NCI-H187 (cell line): ENCODE results near the gene TBX19.
A peak's percentile ranks its signal among the peaks of the same experiment; 100 is the strongest.

ENCODE experiments used
- DNase-seq, 2 experiments: peaks; one replicate each; lab custom pipeline; 2025; lab: John Stamatoyannopoulos, UW

Gene TBX19

DNA sequence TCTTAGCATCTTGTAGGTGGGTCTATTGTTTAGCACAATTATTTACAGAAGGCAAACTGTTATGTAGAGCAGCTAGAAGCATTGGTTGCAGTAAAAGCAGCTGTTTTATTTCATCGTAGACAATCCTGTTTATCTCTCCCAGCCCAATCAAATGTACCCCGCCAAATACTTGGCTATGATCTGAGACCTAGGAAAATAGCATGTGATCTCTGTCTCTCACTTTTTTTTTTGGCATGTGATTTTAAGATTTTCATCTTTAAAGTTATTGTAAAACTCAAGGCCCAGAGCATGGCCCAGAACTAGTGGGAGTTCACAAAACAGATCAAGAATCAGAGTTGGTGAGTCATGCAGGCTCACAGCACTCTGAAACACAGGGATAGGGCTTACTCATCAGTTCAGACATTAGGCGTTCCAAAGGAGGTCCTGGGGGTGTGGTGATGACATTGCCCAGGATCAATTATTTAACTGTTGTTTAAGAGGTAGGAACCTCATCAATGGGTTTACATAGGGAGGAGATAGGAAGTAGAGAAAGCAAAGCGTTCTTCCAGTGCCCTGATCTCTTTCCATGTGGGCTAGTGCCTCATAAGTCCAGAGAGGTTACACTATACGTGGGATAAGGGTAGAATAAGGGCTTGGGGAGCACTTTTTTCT, 40.2 kb downstream of the TBX19 start:
- no peak for DNase-seq

DNA sequence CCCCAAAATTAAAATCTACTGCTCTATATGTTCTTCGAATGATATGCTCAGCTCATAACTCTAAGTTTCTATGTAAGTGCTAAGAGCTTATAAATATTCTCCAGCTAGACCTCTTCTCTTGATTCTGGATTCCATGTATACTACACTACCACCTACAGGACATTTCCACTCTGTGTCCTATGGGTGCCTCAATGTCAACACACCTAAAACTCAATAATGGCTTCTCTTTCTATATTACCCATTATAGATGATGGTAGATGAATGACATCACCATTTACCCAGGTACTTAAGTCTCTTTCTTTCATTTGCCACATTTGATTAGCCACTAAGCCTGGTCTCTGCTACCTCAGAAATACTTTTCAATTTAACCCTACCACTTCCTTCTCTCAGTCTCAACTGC, 41.3 kb downstream of the TBX19 start:
- no peak for DNase-seq

DNA sequence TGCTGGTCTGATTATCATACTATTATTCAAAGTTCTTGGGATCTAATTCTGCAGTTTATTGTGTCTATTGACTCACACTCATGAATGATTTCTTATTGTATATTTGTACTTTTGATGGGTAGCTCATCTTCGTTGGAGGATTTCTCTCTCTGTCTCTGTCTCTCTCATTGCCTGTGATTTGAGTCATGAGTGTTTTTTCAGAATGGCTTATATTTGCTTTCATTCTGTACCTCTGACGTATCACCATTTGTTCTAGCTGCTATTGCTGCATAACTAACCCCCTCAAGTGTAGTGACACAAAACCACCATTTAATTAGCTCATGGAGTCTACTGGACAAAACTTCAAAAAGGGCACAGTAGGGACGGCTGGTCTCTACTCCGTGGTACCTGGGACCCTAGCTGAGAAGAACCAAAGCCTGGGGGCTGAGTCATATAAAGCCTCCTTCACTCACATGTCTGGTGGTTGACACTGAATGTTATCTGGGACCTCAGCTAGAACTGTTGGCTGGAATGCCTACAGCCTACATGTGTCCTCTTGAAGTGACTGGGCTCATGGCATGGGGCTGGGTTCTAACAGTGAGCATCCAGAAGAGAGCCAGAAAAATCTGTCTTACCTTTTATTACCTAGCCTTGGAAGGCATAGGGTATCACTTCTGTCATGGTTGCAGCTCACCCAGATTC, 44.2 kb downstream of the TBX19 start:
- no peak for DNase-seq

DNA sequence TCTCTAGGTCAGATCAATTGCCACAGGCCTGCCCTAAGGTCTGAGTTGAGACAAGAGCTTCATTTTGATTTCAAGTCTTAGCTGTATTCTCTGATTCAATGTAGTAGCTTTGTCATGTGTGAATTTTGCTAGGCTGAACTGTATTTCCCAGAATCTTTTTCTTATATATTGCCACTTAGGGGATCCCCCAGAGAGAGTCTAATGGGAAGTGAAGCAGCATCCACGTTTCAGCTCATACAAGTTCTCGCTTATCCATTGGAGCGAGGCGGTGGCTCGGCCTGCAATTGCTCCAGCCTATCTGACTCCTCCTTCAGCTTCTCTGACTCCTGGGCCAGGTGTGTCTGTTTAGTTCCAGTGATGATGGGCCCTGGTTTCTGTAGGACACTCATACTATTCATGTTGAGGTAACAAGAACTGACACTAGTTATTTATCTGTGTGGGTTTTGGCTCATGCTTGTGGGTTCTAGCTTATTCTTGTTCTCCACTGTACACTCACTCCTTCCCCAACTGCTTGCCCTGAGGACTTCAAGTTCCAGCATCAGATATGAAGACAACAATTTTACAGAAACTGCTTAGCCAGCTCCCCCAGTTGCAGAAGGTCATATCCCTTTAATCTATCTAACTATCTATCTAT, 48.2 kb downstream of the TBX19 start:
- no peak for DNase-seq

DNA sequence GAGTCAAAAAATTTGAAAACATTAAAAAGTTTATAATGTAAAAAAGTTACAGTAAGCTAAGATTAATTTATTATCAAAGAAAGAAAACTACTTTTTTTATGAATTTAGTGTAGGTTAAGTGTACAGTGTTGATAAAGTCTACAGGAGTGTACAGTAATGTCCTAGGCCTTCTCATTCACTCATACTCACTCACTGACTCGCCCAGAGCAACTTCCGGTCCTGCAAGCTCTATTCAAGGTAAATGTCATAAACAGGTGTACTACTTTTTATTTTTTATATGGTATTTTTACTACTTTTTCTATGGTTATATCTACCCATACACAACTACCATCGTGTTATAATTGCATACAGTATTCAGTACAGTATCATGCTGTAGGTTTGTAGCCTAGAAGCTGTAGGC, 49.6 kb downstream of the TBX19 start:
- DNase-seq = no peak

DNA sequence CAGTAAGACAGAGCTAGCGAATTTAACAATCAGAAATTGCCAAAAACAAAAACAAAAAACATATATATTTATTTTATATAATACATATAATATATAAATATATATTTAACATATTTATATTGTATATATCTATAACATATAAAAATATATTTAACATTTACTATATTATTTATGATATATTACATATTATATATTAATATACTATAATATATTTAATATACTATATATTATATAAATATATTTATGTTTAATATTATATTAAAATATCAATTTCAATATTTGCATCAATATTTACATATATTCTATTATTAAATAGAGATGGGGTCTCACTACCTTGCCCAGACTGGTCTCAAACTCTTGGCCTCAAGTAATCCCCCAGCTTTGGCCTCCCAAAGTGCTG, 50.9 kb downstream of the TBX19 start:
- no peak for DNase-seq

DNA sequence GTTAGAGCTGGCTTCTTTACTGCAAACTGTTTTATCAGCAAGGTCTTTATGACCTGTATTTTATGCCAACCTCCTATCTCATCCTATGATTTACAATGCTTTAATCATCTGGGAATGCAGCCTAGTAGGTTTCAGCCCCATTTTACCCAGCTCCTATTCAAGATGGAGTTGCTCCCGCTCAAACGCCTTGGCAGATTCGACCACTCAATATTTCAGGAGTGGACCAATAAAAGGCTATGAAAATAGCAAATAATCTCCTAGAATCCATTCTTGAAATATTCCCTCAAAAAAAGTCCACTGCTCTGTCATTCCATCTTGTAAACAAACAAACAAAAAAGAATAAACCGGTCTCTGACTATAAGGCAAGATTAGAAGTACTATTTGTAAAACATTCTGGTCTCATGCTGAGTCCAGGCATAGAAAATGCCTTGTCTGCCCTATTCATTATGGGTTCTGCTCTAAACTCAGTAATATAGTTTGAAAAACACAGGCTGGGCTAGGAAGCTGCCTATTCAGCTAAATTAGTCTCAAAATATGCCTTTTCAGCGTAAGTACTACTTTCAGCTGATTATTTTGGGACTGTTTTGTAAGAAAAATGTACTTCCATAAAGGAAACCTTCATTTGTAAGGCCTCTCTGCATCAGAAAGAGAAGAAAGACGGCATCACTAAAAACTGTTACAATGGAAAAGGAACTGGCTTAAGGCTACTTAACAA, 53.0 kb downstream of the TBX19 start:
- DNase-seq = no peak

DNA sequence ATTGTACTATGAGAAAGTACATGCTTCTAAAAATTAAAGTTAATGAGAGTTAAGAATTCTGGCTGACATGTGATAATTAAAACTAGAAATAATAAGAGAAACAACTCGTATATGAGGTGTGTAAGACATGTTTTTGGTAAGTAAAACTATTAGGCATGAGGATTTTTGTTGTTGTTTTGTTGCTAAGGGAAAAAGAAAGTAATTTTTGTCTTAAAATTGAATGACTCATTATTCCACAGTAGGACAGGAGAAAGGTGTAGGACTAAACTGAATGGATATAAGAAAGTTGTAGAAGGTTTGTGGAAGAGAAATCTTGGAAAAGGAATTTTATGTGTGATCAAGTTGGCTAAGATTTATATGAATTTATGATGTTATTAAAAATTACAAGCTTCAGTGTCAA, 54.8 kb downstream of the TBX19 start:
- DNase-seq = no peak

DNA sequence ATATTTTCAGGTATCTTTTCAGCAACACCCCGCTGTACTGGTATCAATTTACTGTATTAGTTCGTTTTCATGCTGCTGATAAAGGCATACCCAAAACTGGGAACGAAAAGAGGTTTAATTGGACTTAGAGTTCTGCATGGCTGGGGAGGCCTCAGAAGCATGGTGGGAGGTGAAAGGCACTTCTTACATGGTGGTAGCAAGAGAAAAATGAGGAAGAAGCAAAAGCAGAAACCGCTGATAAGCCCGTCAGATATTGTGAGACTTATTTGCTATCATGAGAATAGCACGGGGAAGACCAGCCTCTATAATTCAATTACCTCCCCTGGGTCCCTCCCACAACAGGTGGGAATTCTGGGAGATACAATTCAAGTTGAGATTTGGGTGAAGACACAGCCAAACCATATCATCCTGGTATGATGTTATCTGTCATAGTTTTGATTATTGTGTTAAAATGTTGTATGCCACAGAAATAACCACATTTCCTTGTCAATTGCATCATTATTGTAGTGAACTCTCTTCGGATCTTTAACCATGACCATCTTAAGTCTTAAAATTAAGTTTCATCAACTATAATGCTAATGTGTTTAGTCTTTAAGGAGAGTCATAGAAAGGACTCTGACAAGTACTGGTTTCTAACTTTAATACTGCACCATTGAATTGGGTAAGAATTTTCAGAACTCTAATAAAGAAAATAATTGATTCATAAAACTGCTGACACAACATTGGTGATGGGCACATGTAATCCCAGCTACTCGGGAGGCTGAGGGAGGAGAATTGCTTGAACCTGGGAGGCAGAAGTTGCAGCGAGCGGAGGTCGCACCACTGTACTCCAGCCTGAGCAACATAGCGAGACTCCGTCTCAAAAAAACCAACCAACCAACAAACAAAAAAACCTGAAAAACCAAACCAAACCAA, 58.2 kb downstream of the TBX19 start:
- no peak for DNase-seq

DNA sequence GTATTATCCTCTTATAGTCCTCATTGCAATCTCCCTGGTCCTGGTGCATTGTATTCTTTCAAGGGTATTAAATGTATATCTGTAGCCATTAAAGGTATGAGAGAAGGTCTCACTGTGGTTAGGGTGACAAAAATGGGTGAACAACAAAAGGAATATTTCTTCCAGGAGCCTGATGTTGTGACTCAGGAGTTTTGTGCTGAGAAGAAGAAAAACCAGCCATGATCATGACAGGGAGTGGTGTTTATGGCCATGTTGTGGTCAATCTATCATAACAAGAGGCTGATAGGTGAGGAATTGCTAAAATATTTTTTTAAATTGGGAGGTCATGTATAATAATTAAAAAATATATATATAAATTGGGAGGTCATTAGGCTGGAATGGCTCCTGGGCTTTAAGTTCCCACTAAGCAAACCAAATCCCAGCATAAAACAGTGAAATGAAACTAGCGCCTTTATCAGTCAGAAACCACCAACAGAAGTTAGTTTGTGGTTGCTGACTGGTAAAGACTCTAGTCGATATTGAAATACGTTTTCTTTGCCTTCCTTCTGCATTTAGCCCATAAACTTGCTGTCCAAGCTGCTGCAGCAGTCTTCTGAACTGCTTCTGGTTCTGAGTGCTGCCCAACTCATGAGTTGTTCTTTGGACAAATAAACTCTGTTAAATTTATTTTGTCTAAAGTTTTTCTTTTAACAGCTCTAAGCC, 60.3 kb downstream of the TBX19 start:
- DNase-seq = no peak

DNA sequence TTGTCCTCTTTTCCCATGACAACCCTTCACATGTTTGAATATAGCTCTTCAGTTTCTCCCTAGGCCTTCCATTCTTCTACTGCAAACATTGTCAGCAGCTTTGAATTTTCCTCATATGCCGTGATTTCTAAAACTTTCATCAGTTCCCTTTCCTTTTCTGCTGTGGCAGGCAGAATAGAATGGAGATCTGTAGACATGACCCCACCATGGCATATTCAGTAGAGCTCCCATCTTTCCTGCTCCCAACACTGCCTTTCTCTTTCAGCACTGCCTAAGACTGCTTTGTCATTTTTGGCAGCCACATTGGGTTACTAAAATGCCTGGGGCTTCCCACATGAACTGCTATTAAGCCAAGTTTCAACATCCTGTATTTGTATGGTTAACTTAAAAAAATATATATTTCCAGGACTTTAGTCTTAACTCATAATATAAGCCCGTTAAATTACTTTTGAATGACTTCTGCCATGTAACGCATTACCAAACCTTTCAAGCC, 60.9 kb downstream of the TBX19 start:
- DNase-seq = no peak

DNA sequence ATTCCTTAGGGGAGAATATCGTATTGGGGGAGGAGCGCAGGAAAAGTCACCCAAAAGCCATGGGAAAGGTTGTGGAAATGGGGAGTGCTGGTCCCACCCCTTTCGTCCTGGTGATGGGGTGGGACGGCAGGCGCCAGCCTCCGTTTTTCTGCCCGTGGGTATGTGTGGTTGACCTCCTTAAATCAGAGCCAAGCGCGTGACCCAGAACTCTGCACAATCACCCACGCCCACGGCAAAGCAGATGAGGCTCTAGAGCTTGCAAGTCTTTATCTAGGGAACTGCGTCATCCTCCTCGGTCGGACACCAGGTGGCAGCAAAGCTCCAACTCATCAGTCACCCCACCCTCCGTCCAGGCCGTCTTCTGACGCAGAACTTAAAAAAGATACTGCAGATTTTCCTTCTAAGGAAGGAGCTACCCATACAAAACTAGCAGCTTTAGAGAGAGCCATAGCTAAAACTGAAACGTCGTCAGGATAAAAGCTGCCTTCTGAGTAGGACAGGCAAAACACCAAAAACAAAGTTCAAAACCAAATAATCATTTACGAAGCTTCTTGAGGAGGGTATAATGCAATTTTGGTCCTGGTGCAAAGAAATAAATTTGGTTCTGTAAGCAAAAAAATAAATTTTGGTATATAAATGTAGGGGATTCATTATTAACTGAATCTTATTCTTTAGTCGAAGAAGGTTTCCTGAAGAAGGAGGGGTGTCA, 62.0 kb downstream of the TBX19 start:
- peak; percentile 80 to 81 for DNase-seq

DNA sequence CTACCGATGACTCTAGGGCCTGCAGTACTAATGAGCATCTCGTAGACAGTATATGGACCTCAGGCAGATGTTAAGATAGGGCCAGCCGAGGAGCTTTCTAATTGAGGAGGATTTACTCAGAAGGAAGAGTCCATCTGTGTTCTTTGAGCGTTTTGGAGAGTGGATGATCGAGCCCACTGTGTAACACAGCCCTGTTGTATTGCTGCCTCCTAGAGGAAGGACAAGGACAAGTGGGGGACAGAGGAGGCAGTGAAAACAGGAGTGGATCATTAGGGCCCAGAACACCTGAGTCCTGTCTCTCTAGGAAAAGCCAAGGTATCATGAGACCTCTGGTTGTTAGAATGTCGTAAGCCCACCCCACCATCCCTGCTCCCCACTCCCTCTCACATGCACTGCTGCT, 62.9 kb downstream of the TBX19 start:
- DNase-seq = no peak

DNA sequence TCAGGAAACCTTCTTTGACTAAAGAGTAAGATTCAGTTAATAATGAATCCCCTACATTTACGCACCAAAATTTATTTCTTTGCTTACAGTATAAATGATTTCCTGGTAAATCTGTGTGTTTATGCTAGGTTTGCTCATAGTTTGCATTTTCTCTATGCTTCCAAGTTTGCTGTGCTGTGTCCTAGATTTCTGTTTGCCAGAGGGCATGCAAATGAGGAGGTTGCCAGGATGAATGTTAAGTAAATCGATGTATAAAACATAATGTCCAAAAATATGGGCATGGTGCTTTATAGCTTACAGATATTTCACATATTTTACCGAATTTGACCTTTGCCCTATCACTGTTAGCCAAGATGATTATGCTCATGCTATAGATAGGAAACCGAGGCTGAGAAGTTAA, 63.8 kb downstream of the TBX19 start:
- no peak for DNase-seq

DNA sequence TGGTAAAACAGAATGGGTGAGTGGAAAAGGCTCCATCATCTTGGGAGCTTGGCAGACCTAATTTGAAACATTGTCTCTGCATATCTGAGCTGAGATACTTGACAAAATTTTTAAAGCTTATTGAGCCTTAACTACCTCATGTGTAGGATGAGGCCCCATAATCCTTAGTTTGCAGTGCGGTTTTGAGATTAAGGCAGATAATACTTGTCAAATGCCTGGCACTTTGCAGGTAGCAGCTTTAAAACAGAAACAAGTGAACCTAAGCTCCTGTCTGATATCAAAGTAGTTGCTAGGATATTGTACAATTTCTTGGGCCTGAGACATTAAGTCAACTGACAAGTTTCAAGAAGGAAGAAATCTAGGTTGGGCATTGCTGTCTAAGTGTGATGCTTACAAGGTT, 65.3 kb downstream of the TBX19 start:
- DNase-seq = no peak

DNA sequence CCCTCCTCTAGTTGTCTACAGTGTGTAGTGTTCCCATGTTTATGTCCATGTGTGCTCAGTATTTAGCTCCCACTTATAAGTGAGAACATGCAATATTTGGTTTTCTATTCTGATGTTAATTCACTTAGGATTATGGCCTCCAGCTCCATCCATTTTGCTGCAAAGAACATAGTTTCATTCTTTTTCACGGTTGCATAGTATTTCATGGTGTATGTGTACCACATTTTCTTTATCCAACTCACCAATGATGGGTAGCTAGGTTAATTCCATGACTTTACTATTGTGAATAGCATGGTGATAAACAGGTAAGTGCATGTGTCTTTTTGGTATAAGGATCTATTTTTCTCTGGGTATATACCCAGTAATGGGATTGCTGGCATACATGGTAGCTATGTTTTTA, 67.0 kb downstream of the TBX19 start:
- DNase-seq = no peak

DNA sequence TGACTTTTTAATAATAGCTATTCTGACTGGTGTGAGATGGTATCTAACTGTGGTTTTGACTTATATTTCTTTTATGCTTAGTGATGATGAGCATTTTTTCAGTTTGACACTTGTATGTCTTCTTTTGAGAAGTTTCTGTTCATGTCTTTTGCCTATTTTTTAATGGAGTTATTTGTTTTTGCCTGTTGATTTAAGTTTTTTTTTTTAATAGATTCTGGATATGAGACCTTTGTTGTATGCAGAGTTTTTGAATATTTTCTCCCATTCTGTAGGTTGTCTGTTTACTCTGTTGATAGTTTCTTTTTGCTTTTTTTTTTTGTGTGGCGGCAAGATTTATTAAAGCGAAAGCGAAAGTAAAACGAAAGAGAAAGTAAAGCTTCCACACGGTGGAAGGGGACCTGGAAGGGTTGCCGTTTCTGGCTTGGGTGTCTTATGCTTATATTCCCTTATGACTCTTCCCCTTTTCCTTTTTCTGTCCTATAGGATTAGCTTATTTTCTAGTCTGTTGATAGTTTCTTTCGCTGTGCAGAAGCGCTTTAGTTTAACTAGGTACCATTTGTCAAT, 67.6 kb downstream of the TBX19 start:
- DNase-seq = no peak

DNA sequence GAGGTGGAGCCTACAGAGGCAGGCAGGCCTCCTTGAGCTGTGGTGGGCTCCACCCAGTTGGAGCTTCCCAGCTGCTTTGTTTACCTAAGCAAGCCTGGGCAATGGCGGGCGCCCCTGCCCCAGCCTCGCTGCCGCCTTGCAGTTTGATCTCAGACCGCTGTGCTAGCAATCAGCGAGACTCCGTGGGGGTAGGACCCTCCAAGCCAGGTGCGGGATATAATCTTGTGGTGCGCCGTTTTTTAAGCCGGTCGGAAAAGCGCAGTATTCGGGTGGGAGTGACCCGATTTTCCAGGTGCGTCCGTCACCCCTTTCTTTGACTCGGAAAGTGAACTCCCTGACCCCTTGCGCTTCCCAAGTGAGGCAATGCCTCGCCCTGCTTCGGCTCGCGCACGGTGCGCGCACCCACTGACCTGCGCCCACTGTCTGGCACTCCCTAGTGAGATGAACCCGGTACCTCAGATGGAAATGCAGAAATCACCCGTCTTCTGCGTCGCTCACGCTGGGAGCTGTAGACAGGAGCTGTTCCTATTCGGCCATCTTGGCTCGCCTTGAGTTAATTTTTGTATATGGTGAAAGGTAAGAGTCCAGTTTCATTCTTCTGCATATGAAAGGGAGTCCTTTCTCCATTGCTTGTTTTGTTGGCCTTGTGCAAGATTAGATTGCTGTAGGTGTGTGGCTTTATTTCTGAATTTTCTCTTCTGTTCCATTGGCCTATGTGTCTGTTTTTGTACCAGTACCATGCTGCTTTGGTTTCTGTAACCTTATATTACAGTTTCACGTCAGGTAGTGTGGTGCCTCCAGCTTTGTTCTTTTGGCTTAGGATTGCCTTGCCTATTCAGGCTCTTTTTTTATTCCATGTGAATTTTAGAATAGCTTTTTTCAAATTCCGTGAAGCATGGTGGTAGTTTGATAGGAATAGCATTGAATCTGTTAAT, 73.9 kb downstream of the TBX19 start:
- peak in 1 of 2 experiments; percentile 37 for DNase-seq
